Limb (tissue), 2 donors: ENCODE results near the gene PPM1E.
"Not testable (repeated sequence)": the region's sequence is repeated elsewhere in the genome, so short reads cannot be mapped to it uniquely, and the experiment has no call there.

ENCODE experiments used
- DNase-seq, 2 donors: peaks; one replicate each; pipeline ENCODE4 v3.0.0-alpha.2; 2016; ENCODE audit errors: extremely low spot score in 2 of 2

PPM1E gene

GRCh38 chr17:58840820-58841612 lies 85.4 kb downstream of the PPM1E start:
- DNase-seq = no peak

DNA sequence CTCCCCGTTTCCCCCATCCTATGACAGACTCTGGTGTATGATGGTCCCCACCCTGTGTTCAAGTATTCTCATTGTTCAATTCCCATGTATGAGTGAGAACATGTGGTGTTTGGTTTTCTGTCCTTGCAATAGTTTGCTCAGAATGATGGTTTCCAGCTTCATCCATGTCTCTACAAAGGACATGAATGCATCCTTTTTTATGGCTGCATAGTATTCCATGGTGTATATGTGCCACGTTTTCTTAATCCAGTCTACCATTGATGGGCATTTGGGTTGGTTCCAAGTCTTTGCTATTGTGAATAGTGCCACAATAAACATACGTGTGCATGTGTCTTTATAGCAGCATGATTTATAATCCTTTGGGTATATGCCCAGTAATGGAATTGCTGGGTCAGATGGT lies 90.8 kb downstream of the PPM1E start:
- DNase-seq = not testable (repeated sequence)

DNA sequence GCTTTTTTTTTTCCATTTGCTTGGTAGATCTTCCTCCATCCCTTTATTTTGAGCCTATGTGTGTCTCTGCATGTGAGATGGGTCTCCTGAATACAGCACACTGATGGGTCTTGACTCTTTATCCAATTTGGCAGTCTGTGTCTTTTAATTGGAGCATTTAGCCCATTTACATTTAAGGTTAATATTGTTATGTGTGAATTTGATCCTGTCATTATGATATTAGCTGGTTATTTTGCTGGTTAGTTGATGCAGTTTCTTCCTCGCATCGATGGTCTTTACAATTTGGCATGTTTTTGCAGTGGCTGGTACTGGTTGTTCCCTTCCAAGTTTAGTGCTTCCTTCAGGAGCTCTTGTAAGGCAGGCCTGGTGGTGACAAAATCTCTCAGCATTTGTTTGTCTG lies 94.5 kb downstream of the PPM1E start:
- DNase-seq = not testable (repeated sequence)

GRCh38 chr17:58865301-58865700 lies 109.6 kb downstream of the PPM1E start:
- no peak for DNase-seq

DNA sequence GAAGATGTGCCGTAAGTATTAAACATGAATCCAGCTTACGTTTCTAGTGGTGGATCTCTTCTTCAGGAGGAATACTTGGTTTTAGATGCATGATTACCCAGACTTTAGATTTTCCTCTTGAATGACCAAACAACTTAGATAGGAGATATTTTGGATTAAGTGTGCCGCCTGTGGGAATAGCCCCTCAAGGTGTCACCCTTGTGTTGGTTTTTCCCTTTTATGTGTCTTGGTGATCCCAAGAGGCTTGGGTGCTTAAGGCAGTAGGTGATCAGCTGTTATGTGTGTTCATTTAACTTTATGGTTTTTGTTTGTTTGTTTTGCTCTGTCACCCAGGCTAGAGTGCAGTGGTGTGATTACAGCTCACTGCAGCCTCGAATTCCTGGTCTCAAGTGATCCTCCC lies 115.1 kb downstream of the PPM1E start:
- no peak for DNase-seq

DNA sequence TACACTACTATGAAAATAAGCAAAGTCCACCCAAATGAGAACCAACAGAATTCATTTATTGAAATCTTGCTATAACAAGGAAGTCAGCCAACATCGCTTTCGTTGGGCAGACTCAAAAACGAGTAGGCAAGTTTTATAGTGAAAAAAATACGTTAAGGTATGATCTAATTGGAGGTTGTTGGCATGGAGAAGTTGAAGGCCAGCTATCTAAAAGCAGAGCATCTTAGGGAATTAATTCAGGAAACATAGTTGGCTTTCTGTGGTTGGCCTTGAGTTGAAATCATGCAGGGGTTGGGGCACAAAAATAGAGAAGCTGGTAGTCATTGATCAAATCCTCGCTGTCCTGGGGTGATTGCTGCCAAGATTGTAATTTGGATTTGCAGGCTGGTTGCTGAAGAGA lies 118.3 kb downstream of the PPM1E start:
- no peak for DNase-seq

GRCh38 chr17:58875261-58875660 lies 119.6 kb downstream of the PPM1E start:
- DNase-seq = no peak

DNA sequence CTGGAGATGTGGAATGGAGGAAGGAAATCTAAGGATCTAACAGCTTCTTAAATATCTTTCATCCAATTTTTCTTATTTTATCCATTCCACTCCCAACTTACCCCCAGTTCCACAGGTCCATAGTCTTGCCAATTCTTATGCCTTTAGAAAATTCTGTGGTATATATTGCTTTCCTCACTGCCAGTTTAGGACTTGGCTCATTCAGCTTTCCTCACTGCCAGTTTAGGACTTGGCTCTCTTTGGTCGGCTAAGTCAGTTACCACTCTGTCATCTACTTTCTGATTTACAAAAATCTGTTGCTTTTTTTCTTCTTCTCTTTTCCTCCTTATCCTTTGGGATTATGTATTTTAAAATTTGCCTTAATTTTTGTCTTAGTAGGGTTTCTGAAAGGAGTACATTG lies 128.5 kb downstream of the PPM1E start:
- DNase-seq = no peak

DNA sequence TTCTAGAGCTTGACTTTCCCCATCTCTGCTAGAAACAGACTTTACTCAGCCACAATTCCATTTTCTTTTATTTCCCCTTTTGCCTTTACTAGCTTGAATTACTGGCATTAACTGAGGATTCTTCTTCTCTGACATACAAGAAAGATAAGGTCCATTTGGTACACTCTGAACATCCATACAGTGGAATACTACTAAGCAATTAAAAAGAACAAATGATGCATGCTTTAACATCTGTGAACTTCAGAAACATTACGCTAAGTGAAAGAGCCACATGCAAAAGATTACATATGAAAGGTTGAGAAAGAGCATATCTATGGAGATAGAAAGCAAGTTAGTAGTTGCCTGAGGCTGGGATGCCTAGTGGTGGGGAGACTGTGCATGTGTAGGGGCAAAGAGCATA lies 130.9 kb downstream of the PPM1E start:
- no peak for DNase-seq

DNA sequence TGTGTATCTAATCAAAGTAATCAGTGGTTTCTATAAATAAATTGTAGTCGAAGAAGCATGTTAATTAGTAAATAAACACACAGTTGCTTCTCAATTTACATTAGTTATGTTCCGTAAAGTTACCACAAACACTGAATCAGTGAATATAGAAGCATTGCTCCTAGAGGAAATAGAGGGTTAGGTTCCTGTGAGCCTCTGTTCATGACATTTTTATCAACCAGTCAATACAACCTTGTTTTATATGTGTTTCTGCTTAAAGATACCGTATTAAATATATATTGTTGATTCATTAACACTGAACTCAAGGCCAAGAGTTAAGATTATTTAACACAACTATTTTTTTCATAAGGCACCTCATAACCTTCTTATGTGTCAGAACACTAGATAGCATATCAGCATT lies 134.3 kb downstream of the PPM1E start:
- DNase-seq = no peak

DNA sequence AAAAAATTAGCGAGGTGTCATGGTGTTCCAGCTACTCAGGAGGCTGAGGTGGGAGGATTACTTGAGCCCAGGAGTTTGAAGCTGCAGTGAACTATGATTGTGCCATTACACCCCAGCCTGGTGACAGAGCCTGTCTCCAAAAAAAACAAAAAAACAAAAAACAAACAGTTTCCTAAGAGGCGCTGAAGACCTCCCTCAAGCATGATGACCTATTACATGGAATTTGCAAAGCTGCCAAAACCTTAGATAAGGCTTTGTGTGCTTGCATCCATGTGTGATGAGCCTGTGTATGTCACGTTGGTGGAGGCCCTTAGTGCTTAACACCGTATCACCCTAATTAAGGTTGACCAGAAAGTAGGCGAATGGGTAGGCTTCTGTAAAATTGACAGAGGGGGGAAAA lies 143.5 kb downstream of the PPM1E start:
- DNase-seq = no peak

DNA sequence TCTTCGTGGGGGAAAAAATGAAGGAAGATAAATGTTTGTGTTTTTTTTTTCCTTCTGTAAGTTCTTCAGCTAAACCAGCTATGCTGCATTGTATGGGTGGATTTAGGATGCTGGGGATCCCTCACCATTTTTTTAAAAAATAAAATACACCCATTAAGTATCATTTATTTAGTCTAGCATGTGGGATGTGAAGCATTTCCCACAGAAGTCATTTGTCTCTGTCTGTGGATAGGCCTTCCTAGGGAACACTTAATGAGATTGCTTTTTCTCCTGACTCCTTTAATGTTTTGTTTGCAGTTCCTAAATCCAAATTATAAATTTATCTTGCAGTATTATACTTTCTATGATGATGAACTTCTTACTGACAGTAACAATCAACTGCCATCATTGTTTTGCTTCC lies 146.7 kb downstream of the PPM1E start:
- DNase-seq = no peak

- no peak for DNase-seq
These were observed 156.2 kb downstream of the PPM1E start for GRCh38 chr17:58911741-58912343.

DNA sequence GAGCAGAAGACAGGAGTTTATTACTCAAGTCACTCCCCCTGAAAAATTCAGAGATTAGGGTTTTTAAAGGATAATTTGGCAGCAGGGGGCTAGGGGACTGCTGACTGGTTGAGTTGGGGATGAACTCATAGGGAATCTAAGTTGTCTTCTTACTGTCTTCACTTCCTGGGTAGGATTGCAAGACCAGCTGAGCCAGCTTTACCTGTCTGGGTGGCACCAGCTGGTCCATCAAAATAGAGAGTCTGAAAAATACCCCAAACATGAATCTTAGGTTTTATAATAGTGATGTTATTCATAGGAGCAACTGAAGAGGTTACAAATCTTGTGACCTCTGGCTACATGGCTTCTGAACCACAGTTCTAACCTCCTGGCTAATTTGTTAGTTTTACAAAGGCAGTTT lies 157.9 kb downstream of the PPM1E start:
- no peak for DNase-seq

DNA sequence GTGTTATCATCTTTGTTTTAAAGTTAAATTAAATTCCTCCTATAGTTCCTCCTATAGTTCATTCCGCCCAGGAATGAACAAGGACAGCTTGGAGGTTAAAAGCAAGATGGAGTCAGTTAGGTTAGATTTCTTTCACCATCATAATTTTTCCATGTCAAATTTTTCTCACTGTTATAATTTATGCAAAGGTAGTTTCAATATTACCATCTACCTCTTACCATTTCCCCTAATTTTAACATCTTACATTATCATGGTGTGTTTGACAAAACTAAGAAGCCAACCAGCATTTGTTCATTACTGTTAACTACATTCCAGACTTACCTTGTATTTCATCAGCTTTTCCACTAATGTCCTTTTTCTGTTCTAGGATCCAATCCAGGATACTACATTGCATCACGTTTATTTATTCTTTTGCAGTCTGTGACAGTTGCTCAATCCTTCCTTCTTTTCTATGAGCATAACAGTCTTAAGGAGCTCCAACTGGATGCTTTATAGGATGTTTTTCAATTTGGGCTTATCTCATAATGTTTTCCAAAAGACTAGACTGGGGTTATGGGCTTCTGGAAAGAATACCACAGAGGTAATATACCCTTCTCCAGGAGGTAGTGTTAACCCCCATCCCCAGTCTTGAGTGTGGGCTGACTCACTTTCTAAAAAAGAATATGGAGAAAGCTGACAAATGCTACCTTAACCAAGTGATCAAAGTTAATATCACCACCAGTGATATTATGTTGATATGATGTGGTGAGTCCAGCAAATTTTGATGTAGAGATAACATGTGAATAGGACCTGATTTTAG lies 158.5 kb downstream of the PPM1E start:
- no peak for DNase-seq

DNA sequence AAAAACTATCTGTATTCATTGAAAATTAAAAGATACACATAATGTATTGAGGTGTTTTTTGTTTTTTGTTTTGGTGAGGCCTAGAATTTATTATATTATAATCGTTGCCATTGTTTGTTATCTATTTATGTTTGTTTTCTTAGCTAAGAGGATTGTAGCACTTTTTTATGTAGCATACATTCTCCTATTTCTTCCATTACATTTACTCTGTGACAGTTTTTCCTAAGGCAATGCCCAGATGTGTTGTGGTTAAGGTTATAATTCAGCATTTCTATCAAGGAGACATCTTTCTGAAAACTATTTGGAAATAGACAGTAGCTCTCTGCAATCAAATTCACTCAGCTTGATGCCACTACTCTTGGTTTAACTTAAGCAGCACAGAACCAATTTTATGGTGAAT lies 161.6 kb downstream of the PPM1E start:
- DNase-seq = no peak

DNA sequence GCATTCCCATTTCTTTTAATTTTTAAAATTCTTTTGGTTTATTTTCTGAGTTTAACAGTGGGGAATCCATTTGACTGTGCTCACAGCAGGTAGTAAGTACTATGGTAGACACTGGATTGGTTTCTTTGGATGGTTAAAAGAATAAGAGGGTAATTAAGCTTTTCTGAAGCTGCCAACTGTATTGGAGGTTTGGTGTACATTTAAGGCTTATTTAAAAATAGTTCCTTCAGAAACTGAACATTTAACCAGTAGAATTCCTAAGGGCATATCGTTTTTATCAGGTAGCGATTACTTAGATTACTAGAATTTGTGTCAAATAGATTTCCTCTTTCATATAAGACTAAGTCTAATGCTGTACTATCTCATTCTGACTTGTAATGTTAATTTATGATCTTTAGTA lies 162.4 kb downstream of the PPM1E start:
- no peak for DNase-seq

- no peak for DNase-seq
These were observed 163.2 kb downstream of the PPM1E start for GRCh38 chr17:58918884-58919283.

DNA sequence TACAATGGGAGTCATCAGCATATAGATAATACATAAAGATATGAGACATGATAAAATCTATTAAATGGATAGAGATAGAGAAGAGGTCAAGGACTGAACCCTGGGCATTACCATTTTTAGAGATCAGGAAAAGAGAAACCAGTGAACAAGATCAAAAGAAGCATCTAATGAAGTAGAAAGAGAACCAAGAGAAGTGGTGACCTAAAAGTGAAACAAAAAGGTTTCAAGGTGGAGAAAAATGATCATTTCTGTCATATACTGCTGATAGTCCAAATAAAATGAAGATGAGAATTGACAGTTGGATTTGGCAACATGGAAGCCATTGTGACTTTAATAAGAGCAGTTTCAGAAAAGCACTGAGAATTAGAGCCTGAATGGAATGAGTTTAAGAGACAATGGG lies 165.1 kb downstream of the PPM1E start:
- no peak for DNase-seq

- DNase-seq = no peak
These were observed 177.3 kb downstream of the PPM1E start for GRCh38 chr17:58932956-58933355.

DNA sequence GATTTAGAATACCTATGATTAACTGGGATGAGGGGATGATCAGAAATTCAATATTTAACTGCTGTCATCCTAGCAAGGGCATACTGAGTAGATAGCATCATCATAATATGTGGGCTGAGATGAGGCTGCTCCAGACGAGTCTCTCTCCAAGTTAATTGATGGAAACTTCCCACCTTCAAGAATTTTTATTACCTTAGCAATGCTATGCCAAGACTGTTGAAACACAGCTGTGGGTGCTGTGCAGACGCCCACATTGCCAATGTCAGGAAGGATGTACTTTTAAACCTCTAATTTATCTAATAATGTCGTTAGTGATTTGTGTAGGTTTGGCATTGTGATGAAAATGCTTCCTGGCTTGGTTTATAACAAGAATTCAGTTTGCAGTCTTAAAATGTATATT lies 180.6 kb downstream of the PPM1E start:
- DNase-seq = no peak

GRCh38 chr17:58944166-58944565 lies 188.5 kb downstream of the PPM1E start:
- DNase-seq = no peak

DNA sequence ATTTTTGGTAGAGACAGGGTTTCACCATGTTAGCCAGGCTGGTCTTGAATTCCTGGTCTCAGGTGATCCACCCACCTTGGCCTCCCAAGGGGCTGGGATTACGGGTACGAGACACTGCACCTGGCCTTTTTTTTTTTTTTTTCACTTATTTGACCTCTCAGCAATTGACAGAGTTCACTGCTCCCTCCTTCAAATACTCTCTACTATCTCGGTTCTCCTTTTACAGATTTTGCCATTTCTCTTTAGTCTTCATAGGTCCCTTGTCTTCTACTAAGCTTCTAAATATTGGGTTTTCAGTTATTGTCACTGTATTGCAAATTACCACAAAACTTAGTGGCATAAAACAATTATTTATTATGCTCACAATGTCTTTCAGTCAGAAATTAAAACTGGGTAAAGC lies 191.8 kb downstream of the PPM1E start:
- DNase-seq = no peak
